HG03139 (cell line): ENCODE measurements around the gene PTRH2.

Source experiments
- ATAC-seq: cut with Tn5 transposase; IDR thresholded peaks from one replicate; pipeline ENCODE4 v1.9.1; 2021; ENCODE audit not compliant: unreplicated experiment

PTRH2 gene

DNA sequence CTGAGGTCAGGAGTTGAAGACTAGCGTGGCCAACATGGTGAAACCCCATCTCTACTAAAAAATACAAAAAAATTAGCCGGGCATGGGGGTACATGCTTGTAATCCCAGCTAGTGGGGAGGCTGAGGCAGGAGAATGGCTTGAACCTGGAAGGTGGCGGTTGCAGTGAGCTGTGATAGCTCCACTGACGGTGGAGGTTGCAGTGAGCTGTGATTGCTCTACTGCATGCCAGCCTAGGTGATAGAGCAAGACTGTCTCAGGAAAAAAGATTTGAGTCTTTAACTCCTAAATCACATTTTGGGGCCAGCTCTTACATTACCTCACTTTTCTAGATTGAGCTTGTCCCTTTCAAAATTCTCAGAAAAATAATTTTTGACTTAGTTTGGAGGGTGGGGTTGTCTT, 15.4 kb upstream of the PTRH2 start:
- ATAC-seq = no peak

DNA sequence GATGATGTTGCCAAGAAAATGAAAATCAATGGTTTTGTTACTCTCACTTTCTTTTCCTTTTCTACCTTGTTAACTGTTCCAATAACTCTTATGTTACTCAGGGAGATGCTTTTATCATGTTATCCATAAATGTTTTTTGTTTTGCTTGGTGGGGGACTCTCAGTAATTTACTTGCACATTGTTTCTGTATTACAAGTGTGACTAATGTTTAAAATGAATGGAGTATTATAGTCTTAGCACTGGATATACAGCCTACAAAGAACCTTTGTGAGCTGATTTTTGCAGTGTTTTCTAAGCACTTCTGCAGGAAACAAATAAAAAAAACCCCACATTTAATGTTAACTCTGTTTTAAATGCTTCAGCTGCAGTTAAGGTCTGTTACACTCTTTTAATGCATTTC, 12.3 kb upstream of the PTRH2 start:
- ATAC-seq = no peak

DNA sequence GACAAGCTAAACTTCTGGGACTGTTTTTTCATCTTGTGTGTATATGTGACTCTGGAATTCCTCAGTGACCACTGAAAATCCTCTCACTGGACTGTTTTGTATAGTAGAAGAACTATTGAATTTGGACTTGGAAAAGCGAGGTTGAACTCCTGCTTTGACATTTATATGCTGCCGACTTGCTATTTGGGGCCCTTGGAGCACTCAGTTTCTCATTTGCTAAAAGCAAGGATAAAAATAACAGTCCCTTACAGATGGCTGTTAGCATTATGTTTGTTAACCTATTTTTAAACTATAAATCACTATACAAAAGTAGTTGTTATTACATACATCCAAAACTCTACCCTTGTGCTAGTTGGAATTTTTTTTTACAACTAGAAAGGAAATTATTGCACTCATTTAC, 9.2 kb upstream of the PTRH2 start:
- ATAC-seq = no peak

DNA sequence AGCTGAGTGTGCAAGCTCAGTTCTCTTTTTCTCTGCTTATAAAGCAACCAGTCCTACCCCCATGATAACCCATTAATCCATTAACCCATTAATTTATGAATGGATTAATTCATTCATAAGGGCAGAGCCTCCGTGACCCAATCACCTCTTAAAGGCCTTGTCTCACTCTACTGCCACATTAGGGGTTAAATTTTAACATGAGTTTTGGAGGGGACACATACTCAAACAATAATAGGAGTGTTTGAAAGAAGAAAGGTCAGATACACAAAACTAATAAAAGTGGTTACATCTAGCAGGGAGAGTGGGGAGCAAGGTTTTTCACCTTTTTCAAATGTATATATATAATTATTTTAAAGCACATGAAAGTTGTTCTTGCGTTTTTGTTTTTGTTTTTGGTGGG, 7.0 kb upstream of the PTRH2 start:
- ATAC-seq = no peak

DNA sequence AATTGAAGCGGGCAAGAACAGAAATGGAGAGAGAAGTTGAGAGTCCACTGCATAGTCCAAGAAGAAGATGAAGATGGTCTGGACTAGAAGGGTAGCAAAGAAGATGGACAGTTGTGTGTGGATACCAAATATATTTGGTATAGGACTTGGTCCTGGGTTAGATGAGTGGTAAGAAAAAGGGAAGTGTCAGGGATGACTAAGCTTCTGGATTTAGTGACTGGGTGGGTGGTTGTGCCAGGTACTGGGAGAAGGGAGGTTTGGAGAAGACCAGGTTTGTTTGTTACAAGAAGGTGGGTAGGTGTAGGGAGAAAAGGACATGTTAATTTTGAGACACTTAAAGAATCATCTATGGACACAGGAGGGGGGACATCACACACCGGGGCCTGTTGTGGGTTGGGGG, 5.6 kb upstream of the PTRH2 start:
- no peak for ATAC-seq

DNA sequence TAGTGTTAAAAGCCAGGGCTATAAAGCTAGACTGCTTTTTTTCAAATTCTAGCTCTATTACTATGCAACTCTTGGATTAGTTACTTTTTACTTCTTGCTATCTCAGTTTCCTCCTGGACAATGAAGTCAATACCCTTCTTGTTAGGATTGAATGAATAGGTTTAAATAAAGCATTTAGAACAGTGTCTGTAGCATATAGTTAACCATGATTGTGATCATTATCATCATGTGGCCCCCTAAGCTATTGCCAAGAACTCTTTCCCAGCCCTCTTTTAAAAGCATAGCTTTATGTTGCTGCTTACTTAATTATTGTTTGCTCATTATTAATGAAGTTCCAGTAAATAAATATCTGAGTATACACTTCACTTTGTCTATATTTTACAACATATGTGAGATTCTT, 4.7 kb upstream of the PTRH2 start:
- ATAC-seq = no peak

DNA sequence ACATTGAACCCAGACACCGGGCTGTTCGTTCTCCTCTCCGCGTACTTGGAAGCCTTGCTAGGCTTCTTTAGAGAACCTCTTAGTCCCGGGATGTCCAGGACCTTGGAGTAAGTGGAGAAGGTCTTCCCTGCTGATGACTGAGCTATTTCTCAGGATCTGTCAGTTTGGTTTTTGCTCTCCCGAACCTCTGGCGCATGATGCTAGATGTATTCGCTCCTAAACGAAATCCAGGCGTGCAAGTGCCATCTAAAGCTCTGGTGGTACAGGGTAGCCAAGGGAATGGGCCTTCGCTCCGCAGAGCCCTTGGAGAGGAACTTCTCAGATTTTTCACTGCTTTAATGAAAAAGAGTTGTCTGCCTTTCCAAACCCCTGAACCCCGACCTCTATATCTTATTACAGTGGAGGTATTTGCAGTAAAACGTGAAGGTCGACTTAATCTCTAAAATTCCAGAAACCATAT, 771 bp upstream of the PTRH2 start:
- ATAC-seq = no peak

DNA sequence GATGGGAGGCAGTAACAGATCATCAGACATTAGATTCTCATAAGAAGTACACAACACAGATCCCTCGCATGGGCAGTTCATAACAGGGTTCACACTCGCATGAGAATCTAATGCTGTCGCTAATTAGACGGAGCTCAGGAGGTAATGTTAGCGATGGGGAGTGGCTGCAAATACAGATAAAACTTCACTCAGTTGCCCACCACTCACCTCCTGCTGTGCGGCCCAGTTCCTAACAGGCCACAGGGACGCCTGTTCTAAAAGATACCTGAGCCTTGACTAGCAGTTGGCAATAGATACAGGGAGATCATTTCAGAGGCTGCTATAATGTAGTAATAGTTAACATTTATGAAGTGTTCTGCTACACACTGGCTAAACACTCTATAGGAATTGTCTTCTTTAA, 4.9 kb downstream of the PTRH2 start:
- no peak for ATAC-seq

DNA sequence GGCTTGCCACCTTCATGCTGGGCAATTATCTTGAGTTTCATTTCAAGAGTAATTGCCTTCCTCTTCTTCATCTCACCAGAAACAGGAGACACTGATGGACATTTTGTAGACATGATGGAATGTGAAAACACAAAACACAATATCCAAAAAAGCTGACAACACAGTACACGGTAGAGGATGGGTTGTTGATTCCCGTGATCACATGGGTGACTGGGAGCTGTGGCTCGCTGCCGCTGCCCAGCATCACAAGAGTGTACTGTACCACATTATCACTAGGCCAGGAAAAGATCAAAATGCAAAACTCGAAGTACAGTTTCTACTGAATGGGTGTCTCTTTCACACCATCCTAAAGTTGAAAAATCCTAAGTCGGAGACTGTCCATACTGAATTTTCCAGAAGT, 7.4 kb downstream of the PTRH2 start:
- no peak for ATAC-seq

DNA sequence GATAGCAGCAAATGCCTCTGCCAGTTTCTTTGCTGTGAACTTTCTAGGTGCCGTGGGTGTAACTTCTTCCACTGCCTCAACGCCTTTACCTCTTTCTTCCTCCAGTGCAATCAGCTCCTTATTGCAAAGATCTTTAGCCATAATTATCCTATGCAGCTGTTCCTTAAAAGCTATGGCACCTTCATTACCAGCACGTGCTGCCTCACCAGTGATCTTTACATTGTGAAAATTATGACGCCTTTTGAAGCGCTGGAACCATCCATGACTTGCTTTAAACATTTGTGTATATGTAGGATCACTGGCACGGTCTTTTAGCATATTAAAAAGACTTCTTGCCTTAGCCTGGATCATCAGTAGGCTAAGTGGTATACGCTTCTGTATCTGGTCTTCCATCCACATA, 8.0 kb downstream of the PTRH2 start:
- no peak for ATAC-seq

DNA sequence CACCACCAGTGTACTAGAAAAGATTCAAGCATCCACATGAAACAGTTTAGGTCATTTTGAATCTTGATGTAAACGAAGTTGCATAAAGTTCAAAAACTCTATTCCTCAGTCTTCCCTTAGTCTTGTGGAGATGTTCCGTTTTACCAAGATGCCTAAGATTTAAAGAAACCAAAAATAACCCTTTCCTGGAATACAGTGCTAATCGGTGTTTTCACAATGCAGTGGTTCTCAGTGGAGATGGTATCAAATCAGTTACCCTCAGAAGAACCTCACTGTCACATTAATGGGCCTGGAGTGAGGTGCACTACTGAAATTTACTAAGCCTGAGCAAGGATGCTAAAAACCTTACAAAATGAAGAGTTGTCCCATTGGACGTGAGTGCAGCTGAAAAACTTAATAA, 9.1 kb downstream of the PTRH2 start:
- ATAC-seq = no peak

DNA sequence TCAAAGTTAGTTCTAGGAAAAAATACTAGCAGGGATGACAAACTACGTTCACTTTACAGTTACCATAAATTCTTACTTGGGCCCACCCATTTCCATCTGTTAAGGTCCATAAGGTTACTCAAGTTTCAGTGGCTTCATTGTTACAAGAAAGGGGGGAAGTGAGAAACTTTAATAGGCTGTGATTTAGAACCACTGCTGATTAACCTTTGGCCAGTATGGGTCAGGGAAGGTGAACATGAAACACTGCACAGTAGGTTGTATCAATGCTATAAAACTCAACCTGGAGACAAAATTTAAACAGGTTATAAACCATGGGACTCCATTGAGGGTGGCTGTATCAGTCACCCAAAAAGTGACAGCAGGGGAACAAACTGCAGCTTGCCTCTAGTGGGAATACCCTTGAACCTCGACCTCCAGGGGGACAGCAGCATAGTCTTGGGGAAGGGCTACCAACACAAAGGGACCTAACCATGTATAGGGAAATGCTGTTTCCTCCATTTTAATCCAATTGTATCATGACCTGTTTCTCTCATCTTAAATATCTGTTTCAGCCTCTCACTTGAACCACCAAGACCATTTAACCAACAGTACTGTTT, 10.4 kb downstream of the PTRH2 start:
- no peak for ATAC-seq

DNA sequence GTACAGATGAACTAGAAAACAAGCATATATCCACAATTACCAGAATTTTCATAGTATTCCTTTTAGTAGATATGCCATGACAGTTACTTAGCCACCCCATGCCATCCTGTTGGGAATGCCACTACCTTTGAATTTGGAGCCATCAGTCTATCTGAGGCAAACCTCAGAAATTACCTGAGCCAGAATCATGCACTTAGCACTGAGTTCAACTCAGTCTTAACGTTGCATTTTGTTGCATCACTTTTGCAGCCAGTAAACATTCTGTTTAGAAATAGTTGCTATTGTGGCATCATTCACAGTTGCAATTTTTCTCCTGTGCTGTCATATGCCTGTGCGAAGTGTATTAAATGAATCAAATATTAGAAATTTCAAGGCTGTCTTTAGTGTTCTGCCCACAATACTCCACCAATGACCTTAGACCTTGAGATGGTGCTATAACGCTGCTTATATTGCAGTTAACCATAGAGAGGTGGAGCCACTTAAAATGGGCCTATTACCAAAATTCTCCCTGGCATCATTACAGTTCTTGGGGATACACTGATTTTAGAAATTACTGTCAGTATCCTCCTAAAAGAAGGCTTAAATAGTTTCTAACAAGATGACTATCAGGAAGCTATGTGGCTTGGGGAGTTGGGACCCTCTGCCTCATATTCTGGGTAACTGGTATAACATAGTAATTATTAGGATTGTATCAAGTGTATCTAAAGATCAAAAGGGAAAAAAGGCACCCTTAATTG, 11.1 kb downstream of the PTRH2 start:
- no peak for ATAC-seq

DNA sequence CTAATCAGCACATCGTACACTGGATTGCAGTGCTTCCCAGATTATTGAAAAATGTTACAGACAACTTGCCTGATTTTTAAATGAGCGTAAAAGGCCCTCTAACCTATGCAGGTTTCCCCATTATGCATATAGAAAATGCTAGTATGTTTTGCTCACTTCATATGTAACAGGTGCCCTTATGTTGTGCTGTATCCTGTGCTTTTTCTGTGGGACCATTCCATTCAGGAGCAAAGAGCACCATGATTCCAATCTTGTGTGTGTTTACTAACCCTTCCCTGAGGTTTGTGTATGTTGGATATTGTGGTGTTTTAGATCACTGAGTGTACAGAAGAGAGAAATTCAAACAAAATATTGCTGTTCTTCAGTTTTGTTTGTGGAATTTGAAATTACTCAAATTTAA, 12.9 kb downstream of the PTRH2 start:
- no peak for ATAC-seq

DNA sequence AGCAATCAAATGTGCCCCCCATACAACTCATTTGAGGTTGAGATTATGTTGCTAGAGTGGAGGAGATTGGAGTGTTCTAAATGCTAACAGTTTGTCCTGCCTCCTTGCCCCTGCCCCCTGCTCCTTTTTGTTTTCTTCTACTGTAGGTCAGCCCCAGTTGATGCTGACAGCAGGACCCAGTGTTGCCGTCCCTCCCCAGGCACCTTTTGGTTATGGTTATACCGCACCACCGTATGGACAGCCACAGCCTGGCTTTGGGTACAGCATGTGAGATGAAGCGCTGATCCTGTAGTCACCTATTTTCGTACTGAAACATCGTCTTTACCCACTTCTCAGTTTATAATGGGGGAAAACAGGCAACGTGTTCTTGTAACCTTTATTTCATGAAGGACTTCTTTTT, 13.6 kb downstream of the PTRH2 start:
- ATAC-seq = no peak

DNA sequence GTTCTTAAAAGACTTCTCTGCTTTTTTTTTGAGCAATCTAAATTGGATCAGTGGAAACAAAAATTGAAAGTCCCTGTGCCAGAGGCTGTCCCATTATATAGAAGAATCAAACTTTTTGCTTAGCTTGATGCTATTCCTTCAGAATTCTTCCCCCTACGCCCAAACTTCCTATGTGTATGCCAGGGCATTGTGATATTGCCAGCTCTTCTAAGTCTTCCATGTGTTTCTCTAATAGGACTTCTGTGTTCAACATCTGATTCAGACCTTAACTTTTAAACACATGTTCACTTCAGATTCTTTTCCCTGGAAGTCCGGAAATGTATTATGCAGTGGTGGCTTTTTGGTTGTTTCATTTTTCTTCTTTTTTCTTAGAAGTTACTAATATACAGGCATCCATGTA, 18.7 kb downstream of the PTRH2 start:
- no peak for ATAC-seq

DNA sequence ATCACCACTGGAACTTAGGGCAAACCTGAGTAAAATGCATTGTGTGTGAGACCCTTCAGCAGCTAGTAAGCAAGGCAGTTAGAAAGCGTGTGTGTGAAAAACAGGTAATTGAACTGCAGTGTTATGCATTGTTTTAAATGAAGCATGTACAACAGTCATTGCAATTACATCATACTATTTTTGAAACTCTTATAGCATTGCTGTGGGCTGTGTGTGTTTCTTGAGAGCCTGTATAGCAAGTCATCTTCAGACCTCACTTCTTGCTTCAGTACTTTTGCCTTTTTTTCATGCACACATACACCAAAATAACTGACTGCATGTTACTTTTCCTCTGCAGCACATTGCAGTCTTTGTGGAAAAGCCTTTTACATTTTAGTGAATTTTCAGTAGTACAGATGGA, 19.2 kb downstream of the PTRH2 start:
- ATAC-seq = no peak

DNA sequence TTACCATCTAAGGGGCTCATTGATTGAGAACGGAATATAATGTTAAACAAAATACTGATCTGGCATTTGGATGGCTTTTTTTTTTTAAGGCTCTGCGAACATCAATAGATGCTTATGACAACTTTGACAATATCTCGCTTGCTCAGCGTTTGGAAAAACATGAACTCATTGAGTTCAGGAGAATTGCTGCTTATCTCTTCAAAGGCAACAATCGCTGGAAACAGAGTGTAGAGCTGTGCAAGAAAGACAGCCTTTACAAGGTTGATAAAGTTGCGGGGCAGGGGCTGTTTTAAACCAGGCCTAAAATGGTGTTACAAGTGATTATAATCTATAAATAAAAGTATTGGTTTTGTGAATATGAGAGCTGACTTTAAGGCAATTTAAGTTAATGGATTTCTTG, 22.3 kb downstream of the PTRH2 start:
- ATAC-seq = no peak

DNA sequence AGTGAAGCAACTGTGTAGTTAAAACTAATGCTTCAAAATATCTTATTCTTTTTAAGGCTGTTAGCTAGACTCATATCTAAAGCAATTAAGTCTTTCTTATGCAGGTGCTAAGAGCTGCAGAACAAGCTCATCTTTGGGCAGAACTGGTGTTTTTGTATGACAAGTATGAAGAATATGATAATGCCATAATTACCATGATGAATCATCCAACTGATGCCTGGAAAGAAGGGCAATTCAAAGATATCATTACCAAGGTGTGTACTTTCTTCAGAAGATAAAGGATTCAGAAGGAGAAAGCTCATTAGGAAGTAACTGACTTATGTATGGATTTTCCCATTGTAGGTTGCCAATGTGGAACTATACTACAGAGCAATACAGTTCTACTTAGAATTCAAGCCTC, 23.9 kb downstream of the PTRH2 start:
- ATAC-seq = no peak

DNA sequence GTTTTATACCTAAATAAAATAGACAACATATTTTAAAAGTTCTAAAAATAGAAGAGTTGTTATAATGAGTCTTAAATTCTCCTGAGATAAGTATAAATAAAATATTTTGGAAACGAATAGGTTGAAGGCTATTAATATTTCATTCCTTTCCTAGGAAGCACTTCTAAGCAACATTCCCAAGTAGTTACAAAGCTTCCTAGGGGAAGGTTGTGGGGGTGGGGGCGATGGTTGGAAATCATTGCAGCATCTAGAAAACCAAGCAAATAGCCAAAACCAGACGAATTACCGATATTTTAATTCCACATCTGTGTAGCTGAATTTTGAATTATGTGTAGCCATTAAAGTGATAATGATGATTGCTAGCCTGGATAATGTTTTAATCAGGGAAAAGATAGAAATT, 26.9 kb downstream of the PTRH2 start:
- no peak for ATAC-seq

DNA sequence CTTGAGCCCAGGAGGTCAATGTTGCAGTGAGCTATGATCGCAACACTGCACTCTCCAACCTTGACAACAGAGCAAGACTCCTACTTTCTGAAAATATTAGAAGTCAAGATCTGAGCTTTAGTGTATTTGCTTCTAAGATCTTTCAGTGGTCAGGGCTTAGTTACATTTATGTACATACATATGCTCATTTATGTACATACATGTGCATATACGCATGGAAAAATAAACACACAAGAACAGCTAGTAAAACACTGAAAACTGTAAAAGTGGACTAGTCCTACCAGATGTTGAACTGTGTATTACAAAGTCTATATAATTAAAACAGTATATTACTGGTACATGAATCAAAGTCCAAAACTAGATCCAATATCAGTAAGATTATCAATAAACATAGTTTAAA, 28.3 kb downstream of the PTRH2 start:
- no peak for ATAC-seq

DNA sequence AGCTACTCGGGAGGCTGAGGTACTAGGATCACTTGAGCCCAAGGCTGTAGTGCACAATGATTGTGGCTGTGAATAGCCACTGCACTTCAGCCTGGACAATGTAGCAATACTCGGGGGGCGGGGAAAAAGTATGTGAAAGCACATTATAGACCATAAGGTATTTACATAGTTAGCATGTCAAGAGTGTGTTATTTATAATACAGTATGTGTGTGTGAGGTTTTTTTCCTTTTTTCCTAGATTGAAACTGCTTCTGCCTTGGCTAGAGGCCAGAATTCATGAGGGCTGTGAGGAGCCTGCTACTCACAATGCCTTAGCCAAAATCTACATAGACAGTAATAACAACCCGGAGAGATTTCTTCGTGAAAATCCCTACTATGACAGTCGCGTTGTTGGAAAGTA, 30.5 kb downstream of the PTRH2 start:
- no peak for ATAC-seq

DNA sequence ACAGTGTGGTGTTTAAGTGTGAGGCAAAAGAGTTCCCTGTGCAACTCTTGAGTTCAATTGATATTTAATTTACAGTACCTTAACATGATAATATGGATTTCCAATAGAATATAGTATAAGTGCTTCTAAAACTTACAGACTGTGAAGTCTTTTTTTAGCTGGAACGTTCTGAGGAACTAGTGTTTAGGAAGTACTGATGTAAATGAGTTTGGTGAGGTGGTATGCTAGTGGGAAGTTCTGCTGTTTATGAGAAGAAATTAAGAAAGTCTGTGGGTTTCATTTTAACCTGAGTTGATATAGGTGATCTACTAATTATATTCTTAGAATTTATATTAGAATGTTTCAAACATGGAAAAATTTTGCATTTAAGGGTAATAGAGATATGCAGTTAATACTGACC, 32.0 kb downstream of the PTRH2 start:
- ATAC-seq = no peak
